Prostate gland (tissue), 2 donors: ENCODE results near the gene SSUH2.

Experiments used
- CTCF ChIP-seq, 4 experiments: fragments of 200-600 bp in 2 of 4; fragments of 450-650 bp in 2 of 4; sonication (generic) in 2 of 4; IDR thresholded peaks; 1 replicate in 3 of 4; 2 replicates in 1 of 4; pipeline ENCODE4 v1.5.1; 2016 to 2019; ENCODE audit warnings: antibody characterized with exemption in 4 of 4, mild to moderate bottlenecking in 2 of 4, moderate library complexity in 2 of 4
- POLR2AphosphoS5 ChIP-seq: sonication (generic); formaldehyde crosslinking; IDR thresholded peaks from one replicate; pipeline ENCODE4 v1.6.1; 2017; ENCODE audit warnings: antibody characterized with exemption

- TF ChIP-seq CTCF (IDR thresholded peaks at IDR 0.05) (no peak), POLR2AphosphoS5 (no peak)
Measured at GRCh38 chr3:8595252-8595651, 49.3 kb downstream of the SSUH2 start.
